ENCODE data around the gene CDK5RAP1. TPM values are rescaled to one million over a fixed set of nuclear protein-coding genes. Genes with fewer than 3 reads are reported as not detected.

CDK5RAP1 gene
- polyA plus RNA-seq (2013): 30.6 TPM

- no peaks in the 10 kb centered on the region for H3K9me3 ChIP-seq (ENCODE audit: control extremely low read depth in 1 of 5, control insufficient read depth in 4 of 5, insufficient read depth in 2 of 5, low read depth in 1 of 5, low read length in 4 of 5)
- POLR2A ChIA-PET: interaction anchor here (0.7 kb wide), 1 partner anchor 114 kb away, joined by 4 read pairs; no protein-coding TSS in a partner anchor
- CTCF ChIA-PET: interaction anchor here (1.0 to 1.9 kb wide), 4 partner anchors 10 to 267 kb away, joined by 3 to 10 read pairs (median 4); partner anchors contain the start of gene ACTL10
- peaks cover 0 to 23% (median 17%) of the 10 kb centered on the region in 4 experiments for H3K4me1 ChIP-seq (ENCODE audit: control extremely low read depth in 1 of 4, control insufficient read depth in 4 of 4, insufficient read depth in 4 of 4, low read length in 3 of 4)
- 0% methylated on average over 38 of the region's 43 CpGs for WGBS (ENCODE audit: insufficient coverage)
- peaks cover 0 to 11% (median 7%) of the 10 kb centered on the region in 4 experiments for H3K36me3 ChIP-seq (ENCODE audit: control insufficient read depth in 4 of 4, insufficient read depth in 4 of 4, low read length in 3 of 4)
- peak within 1 kb of the TSS; percentile 55 to 86 for H3K27ac ChIP-seq (ENCODE audit: insufficient read depth in 1 of 2, low read depth in 1 of 2, low read length in 2 of 2, poor library complexity in 1 of 2, severe bottlenecking in 2 of 2)
- peak within 1 kb of the TSS; percentile 89 to 100 (median 97) for H3K4me3 ChIP-seq (ENCODE audit: control insufficient read depth in 1 of 7, extremely low read depth in 1 of 7, insufficient read depth in 4 of 7, low read depth in 2 of 7, low read length in 6 of 7)
- peak; percentile 93 to 96 (median 95) for DNase-seq
- no peaks in the 10 kb centered on the region for H3K27me3 ChIP-seq (replicated peaks in 2 of 5; ENCODE audit: control insufficient read depth in 4 of 5, insufficient read depth in 5 of 5, low read length in 4 of 5)
Measured at GRCh38 chr20:33401184-33401920, at the start of gene CDK5RAP1. TSS of gene CDK5RAP1 (minus strand) at chr20:33401519. CDS start at chr20:33397064, 4,455 bp downstream.

GRCh38 chr20:33450867-33451266 lies 49.5 kb upstream of the CDK5RAP1 start:
- DNase-seq: no peak
- Histone ChIP-seq H3K27me3 (replicated peaks in 2 of 5; ENCODE audit: control insufficient read depth in 4 of 5, insufficient read depth in 5 of 5, low read length in 4 of 5) (no peaks in the 10 kb centered on the region), H3K4me3 (ENCODE audit: control insufficient read depth in 1 of 7, extremely low read depth in 1 of 7, insufficient read depth in 4 of 7, low read depth in 2 of 7, low read length in 6 of 7) (no peak overlapping the region), H3K4me1 (ENCODE audit: control extremely low read depth in 1 of 4, control insufficient read depth in 4 of 4, insufficient read depth in 4 of 4, low read length in 3 of 4) (peaks cover 0 to 5% (median 0%) of the 10 kb centered on the region in 4 experiments), H3K36me3 (ENCODE audit: control insufficient read depth in 4 of 4, insufficient read depth in 4 of 4, low read length in 3 of 4) (no peaks in the 10 kb centered on the region), H3K9me3 (ENCODE audit: control extremely low read depth in 1 of 5, control insufficient read depth in 4 of 5, insufficient read depth in 2 of 5, low read depth in 1 of 5, low read length in 4 of 5) (peaks cover 0 to 2% (median 0%) of the 10 kb centered on the region in 5 experiments), H3K27ac (ENCODE audit: insufficient read depth in 1 of 2, low read depth in 1 of 2, low read length in 2 of 2, poor library complexity in 1 of 2, severe bottlenecking in 2 of 2) (no peak overlapping the region)
- 80% methylated on average over 3 of the region's 4 CpGs for WGBS (ENCODE audit: insufficient coverage)
- CTCF ChIA-PET: no interaction called here
- POLR2A ChIA-PET: no interaction called here

GRCh38 chr20:33445881-33446625 lies 44.7 kb upstream of the CDK5RAP1 start:
- Histone ChIP-seq H3K27me3 (replicated peaks in 2 of 5; ENCODE audit: control insufficient read depth in 4 of 5, insufficient read depth in 5 of 5, low read length in 4 of 5) (peaks cover 0 to 10% (median 0%) of the 10 kb centered on the region in 5 experiments), H3K4me1 (ENCODE audit: control extremely low read depth in 1 of 4, control insufficient read depth in 4 of 4, insufficient read depth in 4 of 4, low read length in 3 of 4) (peaks cover 0 to 22% (median 15%) of the 10 kb centered on the region in 4 experiments), H3K4me3 (ENCODE audit: control insufficient read depth in 1 of 7, extremely low read depth in 1 of 7, insufficient read depth in 4 of 7, low read depth in 2 of 7, low read length in 6 of 7) (no peak overlapping the region), H3K9me3 (ENCODE audit: control extremely low read depth in 1 of 5, control insufficient read depth in 4 of 5, insufficient read depth in 2 of 5, low read depth in 1 of 5, low read length in 4 of 5) (peaks cover 0 to 2% (median 0%) of the 10 kb centered on the region in 5 experiments), H3K36me3 (ENCODE audit: control insufficient read depth in 4 of 4, insufficient read depth in 4 of 4, low read length in 3 of 4) (no peaks in the 10 kb centered on the region), H3K27ac (ENCODE audit: insufficient read depth in 1 of 2, low read depth in 1 of 2, low read length in 2 of 2, poor library complexity in 1 of 2, severe bottlenecking in 2 of 2) (no peak overlapping the region)
- ChIA-PET CTCF (no interaction called here), POLR2A (no interaction called here)
- no peak for DNase-seq
- WGBS (ENCODE audit: insufficient coverage): 85% methylated on average over 2 of the region's 4 CpGs

- DNase-seq: no peak
- Histone ChIP-seq H3K9me3 (ENCODE audit: control extremely low read depth in 1 of 5, control insufficient read depth in 4 of 5, insufficient read depth in 2 of 5, low read depth in 1 of 5, low read length in 4 of 5) (peaks cover 0 to 2% (median 0%) of the 10 kb centered on the region in 5 experiments), H3K4me3 (ENCODE audit: control insufficient read depth in 1 of 7, extremely low read depth in 1 of 7, insufficient read depth in 4 of 7, low read depth in 2 of 7, low read length in 6 of 7) (peak overlapping the region in 6 of 7 experiments; percentile 49 to 80 (median 76)), H3K27ac (ENCODE audit: insufficient read depth in 1 of 2, low read depth in 1 of 2, low read length in 2 of 2, poor library complexity in 1 of 2, severe bottlenecking in 2 of 2) (no peak overlapping the region), H3K36me3 (ENCODE audit: control insufficient read depth in 4 of 4, insufficient read depth in 4 of 4, low read length in 3 of 4) (no peaks in the 10 kb centered on the region), H3K27me3 (replicated peaks in 2 of 5; ENCODE audit: control insufficient read depth in 4 of 5, insufficient read depth in 5 of 5, low read length in 4 of 5) (peaks cover 0 to 10% (median 0%) of the 10 kb centered on the region in 5 experiments), H3K4me1 (ENCODE audit: control extremely low read depth in 1 of 4, control insufficient read depth in 4 of 4, insufficient read depth in 4 of 4, low read length in 3 of 4) (peaks cover 0 to 22% (median 15%) of the 10 kb centered on the region in 4 experiments)
- ChIA-PET CTCF (interaction anchor here (0.6 to 1.0 kb wide), 4 partner anchors 9 to 1722 kb away, joined by 3 to 4 read pairs (median 3); no protein-coding TSS in a partner anchor), POLR2A (interaction anchor here (1.2 kb wide), 1 partner anchor 45 kb away, joined by 3 read pairs; the partner anchor contains the start of gene CBFA2T2)
- WGBS (ENCODE audit: insufficient coverage): 83% methylated on average over 1 of the region's 4 CpGs
Measured at GRCh38 chr20:33444797-33445560, 43.7 kb upstream of the CDK5RAP1 start.

- H3K4me1 ChIP-seq (ENCODE audit: control extremely low read depth in 1 of 4, control insufficient read depth in 4 of 4, insufficient read depth in 4 of 4, low read length in 3 of 4): peaks cover 0 to 22% (median 15%) of the 10 kb centered on the region in 4 experiments
- POLR2A ChIA-PET: interaction anchor here (0.7 to 1.2 kb wide), 2 partner anchors 46 to 59 kb away, joined by 3 read pairs; partner anchors contain the start of gene CBFA2T2
- no peak within 1 kb of the TSS for H3K27ac ChIP-seq (ENCODE audit: insufficient read depth in 1 of 2, low read depth in 1 of 2, low read length in 2 of 2, poor library complexity in 1 of 2, severe bottlenecking in 2 of 2)
Measured at GRCh38 chr20:33443512-33444239, 42.4 kb upstream of the CDK5RAP1 start, which contains the start of gene SNTA1. TSS of gene SNTA1 (minus strand) at chr20:33443763. CDS start at chr20:33443620, 143 bp downstream.

More at GRCh38 chr20:33443512-33444239, 42.4 kb upstream of the CDK5RAP1 start, which contains the start of gene SNTA1:
- no peaks in the 10 kb centered on the region for H3K36me3 ChIP-seq (ENCODE audit: control insufficient read depth in 4 of 4, insufficient read depth in 4 of 4, low read length in 3 of 4)
- DNase-seq: peak; percentile 85 to 90 (median 87)
- peaks cover 0 to 2% (median 0%) of the 10 kb centered on the region in 5 experiments for H3K9me3 ChIP-seq (ENCODE audit: control extremely low read depth in 1 of 5, control insufficient read depth in 4 of 5, insufficient read depth in 2 of 5, low read depth in 1 of 5, low read length in 4 of 5)
- peak within 1 kb of the TSS; percentile 55 to 80 (median 75) for H3K4me3 ChIP-seq (ENCODE audit: control insufficient read depth in 1 of 7, extremely low read depth in 1 of 7, insufficient read depth in 4 of 7, low read depth in 2 of 7, low read length in 6 of 7)
- CTCF ChIA-PET: interaction anchor here (0.6 to 1.2 kb wide), 2 partner anchors 41 to 1721 kb away, joined by 3 read pairs; no protein-coding TSS in a partner anchor
- peaks cover 0 to 10% (median 0%) of the 10 kb centered on the region in 5 experiments for H3K27me3 ChIP-seq (replicated peaks in 2 of 5; ENCODE audit: control insufficient read depth in 4 of 5, insufficient read depth in 5 of 5, low read length in 4 of 5)
- under 1% methylated on average over 36 of the region's 75 CpGs for WGBS (ENCODE audit: insufficient coverage)
